ENCODE results near the gene WDR62.
A peak's percentile ranks its signal among the peaks of the same experiment; 100 is the strongest.

Gene WDR62

DNA sequence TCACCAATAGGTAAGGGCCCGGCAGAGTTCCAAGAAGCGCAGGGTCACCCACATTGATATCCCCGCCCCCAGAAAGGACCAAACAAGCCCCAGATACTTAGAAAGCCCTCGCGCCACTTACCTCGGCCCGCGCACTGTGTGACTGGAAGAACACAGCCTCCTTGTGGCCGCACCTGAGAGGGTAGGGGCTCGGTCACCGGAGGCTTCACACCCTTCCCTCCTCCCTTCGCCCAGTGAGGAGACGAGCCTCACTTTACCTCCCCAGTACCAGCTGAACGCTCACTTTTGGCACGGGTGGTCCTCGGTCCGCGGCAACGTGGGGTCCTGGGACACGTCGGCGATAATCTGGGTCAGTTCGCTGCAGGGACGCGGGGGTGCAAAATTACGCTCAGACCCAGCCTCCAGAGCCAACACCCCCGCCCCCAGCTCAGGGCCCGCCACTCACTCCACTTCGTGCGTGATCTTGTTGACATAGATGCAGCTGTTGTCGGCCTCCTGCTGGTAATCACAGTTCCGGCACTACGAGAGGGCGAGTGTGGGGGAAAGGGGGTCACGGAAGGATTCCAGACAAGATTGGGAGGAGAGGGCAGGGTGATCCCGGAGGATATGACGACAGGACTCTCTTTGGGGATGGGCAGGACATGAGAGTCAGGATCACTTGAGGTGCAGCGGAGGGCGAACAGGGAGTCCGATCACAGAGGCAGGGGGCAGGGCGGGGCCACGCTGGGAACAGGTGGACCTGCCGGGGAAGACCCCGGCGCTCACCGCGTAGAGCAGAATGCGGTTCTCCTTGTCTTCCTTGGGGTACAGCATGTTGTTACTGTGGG, 59.4 kb downstream of the WDR62 start (continued):
- TF ChIP-seq, protein P1, sequence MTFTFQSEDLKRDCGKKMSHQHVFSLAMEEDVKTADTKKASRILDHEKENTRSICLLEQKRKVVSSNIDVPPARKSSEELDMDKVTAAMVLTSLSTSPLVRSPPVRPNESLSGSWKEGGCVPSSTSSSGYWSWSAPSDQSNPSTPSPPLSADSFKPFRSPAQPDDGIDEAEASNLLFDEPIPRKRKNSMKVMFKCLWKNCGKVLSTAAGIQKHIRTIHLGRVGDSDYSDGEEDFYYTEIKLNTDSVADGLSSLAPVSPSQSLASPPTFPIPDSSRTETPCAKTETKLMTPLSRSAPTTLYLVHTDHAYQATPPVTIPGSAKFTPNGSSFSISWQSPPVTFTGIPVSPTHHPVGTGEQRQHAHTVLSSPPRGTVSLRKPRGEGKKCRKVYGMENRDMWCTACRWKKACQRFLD (tag by site-specific recombination; IDR thresholded peaks at IDR 0.05), result peak; percentile 52; the same call in 1 of the 2 replicates
- TF ChIP-seq ZBTB1 (tag by site-specific recombination; IDR thresholded peaks at IDR 0.05), result 0 out of 2 replicates have a peak, but pooled peaks have one; percentile 31
- no peak for TF ChIP-seq ZBTB17 (tag by site-specific recombination; IDR thresholded peaks at IDR 0.05)
- no peak; the same call in 1 of the 2 replicates for TF ChIP-seq ZNF146 (tag by site-specific recombination; IDR thresholded peaks at IDR 0.05)
- peak; percentile 86 for TF ChIP-seq GLIS2 (tag by site-specific recombination; IDR thresholded peaks at IDR 0.05)
- TF ChIP-seq ZNF48 (tag by site-specific recombination; IDR thresholded peaks at IDR 0.05), result no peak
- peak; percentile 78; the same call in 1 of the 2 replicates for TF ChIP-seq ZBTB48 (tag by site-specific recombination; IDR thresholded peaks at IDR 0.05)
- TF ChIP-seq SP2 (tag by site-specific recombination; IDR thresholded peaks at IDR 0.05), result peak; percentile 67
- TF ChIP-seq, protein P2, sequence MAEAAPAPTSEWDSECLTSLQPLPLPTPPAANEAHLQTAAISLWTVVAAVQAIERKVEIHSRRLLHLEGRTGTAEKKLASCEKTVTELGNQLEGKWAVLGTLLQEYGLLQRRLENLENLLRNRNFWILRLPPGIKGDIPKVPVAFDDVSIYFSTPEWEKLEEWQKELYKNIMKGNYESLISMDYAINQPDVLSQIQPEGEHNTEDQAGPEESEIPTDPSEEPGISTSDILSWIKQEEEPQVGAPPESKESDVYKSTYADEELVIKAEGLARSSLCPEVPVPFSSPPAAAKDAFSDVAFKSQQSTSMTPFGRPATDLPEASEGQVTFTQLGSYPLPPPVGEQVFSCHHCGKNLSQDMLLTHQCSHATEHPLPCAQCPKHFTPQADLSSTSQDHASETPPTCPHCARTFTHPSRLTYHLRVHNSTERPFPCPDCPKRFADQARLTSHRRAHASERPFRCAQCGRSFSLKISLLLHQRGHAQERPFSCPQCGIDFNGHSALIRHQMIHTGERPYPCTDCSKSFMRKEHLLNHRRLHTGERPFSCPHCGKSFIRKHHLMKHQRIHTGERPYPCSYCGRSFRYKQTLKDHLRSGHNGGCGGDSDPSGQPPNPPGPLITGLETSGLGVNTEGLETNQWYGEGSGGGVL (tag by site-specific recombination; IDR thresholded peaks at IDR 0.05), result peak; percentile 88
- peak; percentile 21; the same call in 1 of the 2 replicates for TF ChIP-seq ZBTB20 (tag by site-specific recombination; IDR thresholded peaks at IDR 0.05)
- peak; percentile 41 for TF ChIP-seq ZNF157 (tag by site-specific recombination; IDR thresholded peaks at IDR 0.05)
- 0 out of 2 replicates have a peak, but pooled peaks have one; percentile 38 for TF ChIP-seq ZNF391 (tag by site-specific recombination; IDR thresholded peaks at IDR 0.05; ENCODE audit: borderline replicate concordance, low read depth)
- TF ChIP-seq, protein P3, sequence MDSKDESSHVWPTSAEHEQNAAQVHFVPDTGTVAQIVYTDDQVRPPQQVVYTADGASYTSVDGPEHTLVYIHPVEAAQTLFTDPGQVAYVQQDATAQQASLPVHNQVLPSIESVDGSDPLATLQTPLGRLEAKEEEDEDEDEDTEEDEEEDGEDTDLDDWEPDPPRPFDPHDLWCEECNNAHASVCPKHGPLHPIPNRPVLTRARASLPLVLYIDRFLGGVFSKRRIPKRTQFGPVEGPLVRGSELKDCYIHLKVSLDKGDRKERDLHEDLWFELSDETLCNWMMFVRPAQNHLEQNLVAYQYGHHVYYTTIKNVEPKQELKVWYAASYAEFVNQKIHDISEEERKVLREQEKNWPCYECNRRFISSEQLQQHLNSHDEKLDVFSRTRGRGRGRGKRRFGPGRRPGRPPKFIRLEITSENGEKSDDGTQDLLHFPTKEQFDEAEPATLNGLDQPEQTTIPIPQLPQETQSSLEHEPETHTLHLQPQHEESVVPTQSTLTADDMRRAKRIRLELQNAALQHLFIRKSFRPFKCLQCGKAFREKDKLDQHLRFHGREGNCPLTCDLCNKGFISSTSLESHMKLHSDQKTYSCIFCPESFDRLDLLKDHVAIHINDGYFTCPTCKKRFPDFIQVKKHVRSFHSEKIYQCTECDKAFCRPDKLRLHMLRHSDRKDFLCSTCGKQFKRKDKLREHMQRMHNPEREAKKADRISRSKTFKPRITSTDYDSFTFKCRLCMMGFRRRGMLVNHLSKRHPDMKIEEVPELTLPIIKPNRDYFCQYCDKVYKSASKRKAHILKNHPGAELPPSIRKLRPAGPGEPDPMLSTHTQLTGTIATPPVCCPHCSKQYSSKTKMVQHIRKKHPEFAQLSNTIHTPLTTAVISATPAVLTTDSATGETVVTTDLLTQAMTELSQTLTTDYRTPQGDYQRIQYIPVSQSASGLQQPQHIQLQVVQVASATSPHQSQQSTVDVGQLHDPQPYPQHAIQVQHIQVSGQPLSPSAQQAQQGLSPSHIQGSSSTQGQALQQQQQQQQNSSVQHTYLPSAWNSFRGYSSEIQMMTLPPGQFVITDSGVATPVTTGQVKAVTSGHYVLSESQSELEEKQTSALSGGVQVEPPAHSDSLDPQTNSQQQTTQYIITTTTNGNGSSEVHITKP (tag by site-specific recombination; IDR thresholded peaks at IDR 0.05), result peak; percentile 80; the same call in 1 of the 2 replicates
- TF ChIP-seq, protein P4, sequence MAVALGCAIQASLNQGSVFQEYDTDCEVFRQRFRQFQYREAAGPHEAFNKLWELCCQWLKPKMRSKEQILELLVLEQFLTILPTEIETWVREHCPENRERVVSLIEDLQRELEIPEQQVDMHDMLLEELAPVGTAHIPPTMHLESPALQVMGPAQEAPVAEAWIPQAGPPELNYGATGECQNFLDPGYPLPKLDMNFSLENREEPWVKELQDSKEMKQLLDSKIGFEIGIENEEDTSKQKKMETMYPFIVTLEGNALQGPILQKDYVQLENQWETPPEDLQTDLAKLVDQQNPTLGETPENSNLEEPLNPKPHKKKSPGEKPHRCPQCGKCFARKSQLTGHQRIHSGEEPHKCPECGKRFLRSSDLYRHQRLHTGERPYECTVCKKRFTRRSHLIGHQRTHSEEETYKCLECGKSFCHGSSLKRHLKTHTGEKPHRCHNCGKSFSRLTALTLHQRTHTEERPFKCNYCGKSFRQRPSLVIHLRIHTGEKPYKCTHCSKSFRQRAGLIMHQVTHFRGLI (tag by site-specific recombination; IDR thresholded peaks at IDR 0.05), result no peak
- TF ChIP-seq, protein P5, sequence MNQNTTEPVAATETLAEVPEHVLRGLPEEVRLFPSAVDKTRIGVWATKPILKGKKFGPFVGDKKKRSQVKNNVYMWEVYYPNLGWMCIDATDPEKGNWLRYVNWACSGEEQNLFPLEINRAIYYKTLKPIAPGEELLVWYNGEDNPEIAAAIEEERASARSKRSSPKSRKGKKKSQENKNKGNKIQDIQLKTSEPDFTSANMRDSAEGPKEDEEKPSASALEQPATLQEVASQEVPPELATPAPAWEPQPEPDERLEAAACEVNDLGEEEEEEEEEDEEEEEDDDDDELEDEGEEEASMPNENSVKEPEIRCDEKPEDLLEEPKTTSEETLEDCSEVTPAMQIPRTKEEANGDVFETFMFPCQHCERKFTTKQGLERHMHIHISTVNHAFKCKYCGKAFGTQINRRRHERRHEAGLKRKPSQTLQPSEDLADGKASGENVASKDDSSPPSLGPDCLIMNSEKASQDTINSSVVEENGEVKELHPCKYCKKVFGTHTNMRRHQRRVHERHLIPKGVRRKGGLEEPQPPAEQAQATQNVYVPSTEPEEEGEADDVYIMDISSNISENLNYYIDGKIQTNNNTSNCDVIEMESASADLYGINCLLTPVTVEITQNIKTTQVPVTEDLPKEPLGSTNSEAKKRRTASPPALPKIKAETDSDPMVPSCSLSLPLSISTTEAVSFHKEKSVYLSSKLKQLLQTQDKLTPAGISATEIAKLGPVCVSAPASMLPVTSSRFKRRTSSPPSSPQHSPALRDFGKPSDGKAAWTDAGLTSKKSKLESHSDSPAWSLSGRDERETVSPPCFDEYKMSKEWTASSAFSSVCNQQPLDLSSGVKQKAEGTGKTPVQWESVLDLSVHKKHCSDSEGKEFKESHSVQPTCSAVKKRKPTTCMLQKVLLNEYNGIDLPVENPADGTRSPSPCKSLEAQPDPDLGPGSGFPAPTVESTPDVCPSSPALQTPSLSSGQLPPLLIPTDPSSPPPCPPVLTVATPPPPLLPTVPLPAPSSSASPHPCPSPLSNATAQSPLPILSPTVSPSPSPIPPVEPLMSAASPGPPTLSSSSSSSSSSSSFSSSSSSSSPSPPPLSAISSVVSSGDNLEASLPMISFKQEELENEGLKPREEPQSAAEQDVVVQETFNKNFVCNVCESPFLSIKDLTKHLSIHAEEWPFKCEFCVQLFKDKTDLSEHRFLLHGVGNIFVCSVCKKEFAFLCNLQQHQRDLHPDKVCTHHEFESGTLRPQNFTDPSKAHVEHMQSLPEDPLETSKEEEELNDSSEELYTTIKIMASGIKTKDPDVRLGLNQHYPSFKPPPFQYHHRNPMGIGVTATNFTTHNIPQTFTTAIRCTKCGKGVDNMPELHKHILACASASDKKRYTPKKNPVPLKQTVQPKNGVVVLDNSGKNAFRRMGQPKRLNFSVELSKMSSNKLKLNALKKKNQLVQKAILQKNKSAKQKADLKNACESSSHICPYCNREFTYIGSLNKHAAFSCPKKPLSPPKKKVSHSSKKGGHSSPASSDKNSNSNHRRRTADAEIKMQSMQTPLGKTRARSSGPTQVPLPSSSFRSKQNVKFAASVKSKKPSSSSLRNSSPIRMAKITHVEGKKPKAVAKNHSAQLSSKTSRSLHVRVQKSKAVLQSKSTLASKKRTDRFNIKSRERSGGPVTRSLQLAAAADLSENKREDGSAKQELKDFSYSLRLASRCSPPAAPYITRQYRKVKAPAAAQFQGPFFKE (tag by site-specific recombination; IDR thresholded peaks at IDR 0.05; ENCODE audit: borderline replicate concordance), result peak; percentile 86; the same call in 1 of the 2 replicates
- no peak for TF ChIP-seq ZNF19 (tag by site-specific recombination; IDR thresholded peaks at IDR 0.05; ENCODE audit: low read depth)
- peak; percentile 93 for TF ChIP-seq ZNF777 (tag by site-specific recombination; IDR thresholded peaks at IDR 0.05; ENCODE audit: borderline replicate concordance)
- TF ChIP-seq, protein P6, sequence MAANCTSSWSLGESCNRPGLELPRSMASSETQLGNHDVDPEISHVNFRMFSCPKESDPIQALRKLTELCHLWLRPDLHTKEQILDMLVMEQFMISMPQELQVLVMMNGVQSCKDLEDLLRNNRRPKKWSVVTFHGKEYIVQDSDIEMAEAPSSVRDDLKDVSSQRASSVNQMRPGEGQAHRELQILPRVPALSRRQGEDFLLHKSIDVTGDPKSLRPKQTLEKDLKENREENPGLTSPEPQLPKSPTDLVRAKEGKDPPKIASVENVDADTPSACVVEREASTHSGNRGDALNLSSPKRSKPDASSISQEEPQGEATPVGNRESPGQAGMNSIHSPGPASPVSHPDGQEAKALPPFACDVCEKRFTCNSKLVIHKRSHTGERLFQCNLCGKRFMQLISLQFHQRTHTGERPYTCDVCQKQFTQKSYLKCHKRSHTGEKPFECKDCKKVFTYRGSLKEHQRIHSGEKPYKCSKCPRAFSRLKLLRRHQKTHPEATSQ (tag by site-specific recombination; IDR thresholded peaks at IDR 0.05), result peak; percentile 78; the same call in 1 of the 2 replicates
- no peak for TF ChIP-seq ZNF621 (tag by site-specific recombination; IDR thresholded peaks at IDR 0.05)
- no peak for TF ChIP-seq ZNF324 (tag by site-specific recombination; IDR thresholded peaks at IDR 0.05)
- TF ChIP-seq BCL11B (tag by site-specific recombination; IDR thresholded peaks at IDR 0.05; ENCODE audit: low read depth), result peak; percentile 61; the same call in 1 of the 2 replicates

Measured in HEK293 (cell line).